HG02884 (cell line): ENCODE data around the gene ARID1A.
"Not testable (repeated sequence)": the region's sequence is repeated elsewhere in the genome, so short reads cannot be mapped to it uniquely, and the experiment has no call there.

ENCODE experiments used
- ATAC-seq: cut with Tn5 transposase; IDR thresholded peaks from one replicate; pipeline ENCODE4 v1.9.1; 2021; ENCODE audit warnings: mild to moderate bottlenecking, moderate library complexity; ENCODE audit not compliant: unreplicated experiment

Gene ARID1A

GRCh38 chr1:26697978-26698849 lies 2.4 kb downstream of the ARID1A start:
- ATAC-seq, result no peak

DNA sequence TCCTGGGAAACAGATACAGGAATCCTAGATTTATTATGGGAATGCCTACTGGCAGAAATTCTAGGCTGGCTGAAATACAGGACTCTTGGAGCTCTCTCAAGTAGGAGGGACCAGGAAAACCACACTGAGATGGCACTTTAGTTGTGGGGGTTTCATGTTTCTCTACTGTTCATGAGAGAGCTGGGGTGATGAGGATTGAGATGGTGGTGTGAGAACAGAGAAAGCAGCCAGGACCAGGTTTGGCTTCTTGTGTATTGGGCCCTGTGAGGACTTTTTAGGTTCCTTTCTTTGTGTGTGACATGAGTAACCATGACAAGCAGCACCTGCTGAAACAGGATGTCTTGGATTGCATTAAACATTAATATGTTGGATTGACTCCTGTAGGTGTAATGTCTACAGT lies 4.9 kb downstream of the ARID1A start:
- no peak for ATAC-seq

DNA sequence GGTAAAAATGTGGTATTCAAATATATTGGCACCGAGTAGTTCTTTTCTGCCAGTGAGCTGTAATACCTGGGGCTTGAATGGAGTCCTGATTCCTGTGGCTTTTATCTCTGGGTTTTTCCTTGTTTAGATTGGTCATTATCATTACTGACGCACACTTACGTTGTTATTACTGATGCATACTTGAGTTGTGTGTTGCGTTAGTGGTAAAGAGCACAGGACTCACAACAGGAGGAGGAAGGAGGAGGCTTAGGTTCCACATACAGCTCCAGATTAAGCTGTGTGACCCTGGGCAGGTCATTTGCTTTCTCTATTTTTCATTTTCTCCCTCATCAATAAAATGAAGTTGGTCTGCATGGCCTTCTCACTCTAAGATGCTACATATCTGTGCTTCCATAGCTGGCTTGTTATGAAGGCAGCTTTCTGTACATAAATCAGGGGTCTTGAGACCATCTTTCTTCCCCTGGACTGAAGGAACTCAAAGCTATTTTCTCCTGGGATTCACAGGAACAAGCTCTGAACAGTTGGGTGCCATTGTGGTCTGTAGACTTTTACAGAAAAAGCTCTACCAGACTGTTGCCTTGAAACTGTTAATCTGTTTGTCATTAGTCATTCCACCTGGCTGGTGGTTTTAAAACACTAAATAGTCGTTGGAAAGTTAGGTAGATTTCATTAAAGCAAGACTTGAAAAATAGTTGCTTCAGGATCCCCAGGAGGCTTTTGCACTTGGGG lies 5.6 kb downstream of the ARID1A start:
- no peak for ATAC-seq

- no peak for ATAC-seq
Observed at GRCh38 chr1:26701995-26702679, 6.3 kb downstream of the ARID1A start.

- ATAC-seq, result no peak
Observed at GRCh38 chr1:26702680-26703038, 6.8 kb downstream of the ARID1A start.

DNA sequence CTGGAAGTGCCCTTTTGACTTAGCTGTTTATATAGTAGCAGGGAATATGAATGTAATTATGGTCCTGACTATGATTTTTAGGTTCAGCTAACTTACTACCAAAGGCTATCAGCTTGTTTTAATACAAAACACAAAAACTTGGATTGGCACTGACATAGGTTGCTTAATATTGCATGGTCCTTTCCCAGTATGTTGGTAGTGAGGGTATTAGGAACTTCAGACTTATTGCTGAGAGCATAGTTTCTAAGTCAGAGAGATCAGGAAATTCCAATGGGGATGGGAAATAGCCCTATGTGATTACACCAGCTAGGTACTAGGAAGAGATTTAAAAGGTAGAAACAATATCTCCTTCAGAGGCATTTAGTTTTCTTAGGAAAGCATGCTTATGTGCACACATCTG lies 7.7 kb downstream of the ARID1A start:
- no peak for ATAC-seq

DNA sequence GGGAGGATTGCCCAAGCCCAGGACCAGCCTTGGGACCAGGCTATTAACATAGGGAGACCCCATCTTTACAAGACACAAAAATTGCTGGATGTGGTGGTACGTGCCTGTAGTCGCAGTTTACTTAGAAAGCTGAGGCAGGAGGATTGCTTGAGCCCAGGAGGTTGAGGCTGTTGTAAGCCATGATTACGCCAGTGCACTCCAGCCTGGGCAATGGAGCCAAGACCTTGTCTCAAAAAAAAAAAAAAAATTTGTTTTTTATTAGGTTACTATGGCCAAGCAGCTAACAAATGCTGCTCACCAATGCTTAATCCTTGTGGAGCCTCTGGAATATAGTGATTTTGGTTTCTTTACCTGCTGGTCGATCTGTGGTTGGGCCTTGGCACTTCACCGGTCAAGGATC lies 8.8 kb downstream of the ARID1A start:
- ATAC-seq, result no peak

GRCh38 chr1:26705227-26705626 lies 9.4 kb downstream of the ARID1A start:
- not testable (repeated sequence) for ATAC-seq

GRCh38 chr1:26705788-26706311 lies 10.0 kb downstream of the ARID1A start:
- ATAC-seq, result no peak

GRCh38 chr1:26706315-26706714 lies 10.5 kb downstream of the ARID1A start:
- ATAC-seq, result no peak

DNA sequence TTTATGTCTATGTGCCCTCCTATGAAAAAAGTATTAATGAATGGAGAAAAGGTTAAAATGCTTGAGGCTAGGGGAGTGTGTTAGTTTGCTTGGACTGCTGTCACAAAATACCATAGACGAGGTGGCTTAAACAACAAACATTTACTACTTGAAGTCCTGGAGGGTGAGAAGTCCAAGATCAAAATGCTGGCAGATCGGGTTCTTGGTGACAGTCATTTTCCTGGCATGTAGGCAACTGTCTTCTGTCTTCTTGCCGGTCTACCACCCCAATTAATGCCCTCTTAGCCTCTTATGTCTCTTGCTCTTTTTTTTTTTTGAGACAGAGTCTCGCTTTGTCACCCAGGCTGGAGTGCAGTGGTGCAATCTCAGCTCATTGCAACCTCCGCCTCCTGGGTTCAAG lies 15.0 kb downstream of the ARID1A start:
- no peak for ATAC-seq

DNA sequence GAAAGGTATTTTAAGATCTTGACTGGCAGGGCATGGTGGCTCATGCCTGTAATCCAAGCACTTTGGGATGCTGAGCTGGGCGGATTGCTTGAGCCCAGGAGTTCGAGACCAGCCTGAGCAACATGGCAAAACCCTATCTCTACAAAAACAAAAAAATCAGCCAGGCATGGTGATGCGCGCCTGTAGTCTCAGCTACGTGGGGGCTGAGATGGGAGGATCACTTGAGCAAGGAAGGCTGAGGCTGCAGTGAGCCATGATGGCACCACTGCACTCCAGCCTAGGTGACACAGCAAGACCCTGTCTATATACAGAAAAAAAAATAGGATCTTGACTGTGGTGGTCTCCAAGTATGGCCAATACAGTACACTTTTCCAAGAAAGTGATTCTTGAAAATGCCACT lies 16.0 kb downstream of the ARID1A start:
- ATAC-seq, result no peak

- no peak for ATAC-seq
Observed at GRCh38 chr1:26717017-26717491, 21.2 kb downstream of the ARID1A start.

- ATAC-seq, result no peak
Observed at GRCh38 chr1:26719205-26719604, 23.4 kb downstream of the ARID1A start.

DNA sequence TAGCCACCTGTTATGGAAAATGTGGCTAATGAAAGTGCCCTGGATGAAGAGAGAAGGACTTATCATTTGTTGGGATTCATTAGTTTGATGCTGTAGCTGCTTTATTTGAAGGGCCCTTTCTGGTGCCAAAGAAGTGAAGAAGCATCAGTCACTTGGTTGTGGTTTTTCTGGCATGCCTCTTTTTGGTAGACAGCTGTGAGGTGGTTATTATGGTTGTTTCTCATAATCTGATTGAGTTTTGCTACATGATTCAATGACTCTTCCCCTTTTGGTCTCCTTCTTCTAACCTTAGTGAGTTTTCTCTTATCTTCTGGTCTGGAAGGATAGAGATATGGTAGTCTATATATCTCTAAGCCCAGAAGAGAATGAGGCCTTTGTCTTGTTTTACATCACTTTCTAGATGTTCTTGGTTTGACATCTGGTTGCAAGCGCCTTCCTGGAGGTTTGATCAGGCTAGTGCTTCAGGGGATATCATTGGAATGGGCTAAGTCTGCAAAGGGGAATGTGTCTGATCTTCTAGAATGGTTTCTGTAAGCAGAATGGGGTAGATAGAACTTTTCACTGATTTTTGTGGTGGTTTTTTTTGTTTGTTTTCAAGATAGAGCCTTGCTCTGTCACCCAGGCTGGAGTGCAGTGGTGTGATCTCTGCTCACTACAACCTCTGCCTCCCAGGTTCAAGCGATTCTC lies 26.0 kb downstream of the ARID1A start:
- no peak for ATAC-seq

DNA sequence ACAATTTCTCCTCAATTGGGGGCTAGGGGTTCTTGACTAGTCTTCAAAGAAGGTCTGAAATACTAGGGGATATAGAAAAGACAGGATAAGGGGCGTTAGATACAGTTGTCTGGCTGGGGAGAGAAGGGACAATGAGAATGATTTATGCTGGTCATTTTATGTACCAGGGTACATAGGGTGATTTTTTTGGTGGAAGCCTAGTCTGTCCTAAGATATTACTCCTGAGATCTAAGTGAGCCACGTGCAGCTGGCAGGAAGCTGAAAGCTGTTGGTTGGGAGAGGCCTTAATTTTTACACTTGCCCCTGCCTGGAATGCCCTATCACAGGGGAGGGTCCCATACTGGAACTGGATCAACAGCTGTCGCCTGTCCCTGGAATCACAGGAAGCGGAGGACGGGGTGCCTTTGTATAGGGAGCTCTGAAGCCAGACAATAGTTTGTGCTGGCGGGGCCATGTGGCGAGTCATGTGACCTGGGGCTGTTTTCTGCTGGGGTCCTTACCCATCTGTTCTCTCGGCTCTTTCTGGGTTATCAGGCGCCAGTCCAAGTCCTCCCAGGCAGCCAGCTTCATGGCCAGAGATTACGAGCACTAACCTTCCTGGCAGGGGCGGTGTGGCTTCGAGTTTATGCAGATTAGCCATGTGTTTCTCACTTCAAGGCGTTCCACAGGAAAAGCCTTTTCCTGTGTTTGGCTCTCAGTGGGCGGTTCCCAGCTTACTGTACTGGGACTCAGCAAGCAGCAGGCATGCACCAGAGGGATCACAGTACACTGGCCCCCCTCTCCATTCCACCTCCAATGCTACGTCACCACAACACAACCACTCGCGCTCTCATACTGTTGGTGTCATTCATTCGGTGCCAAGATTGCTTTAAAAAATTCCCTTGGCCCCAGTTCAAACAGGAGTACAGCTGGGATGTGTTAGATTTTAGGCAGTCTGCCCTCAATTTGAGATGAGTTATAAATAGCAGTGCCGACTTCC lies 27.5 kb downstream of the ARID1A start:
- no peak for ATAC-seq

- no peak for ATAC-seq
Observed at GRCh38 chr1:26724118-26724517, 28.3 kb downstream of the ARID1A start.

- ATAC-seq, result no peak
Observed at GRCh38 chr1:26724926-26725325, 29.1 kb downstream of the ARID1A start.

- ATAC-seq, result not testable (repeated sequence)
Observed at GRCh38 chr1:26725904-26726303, 30.1 kb downstream of the ARID1A start.

GRCh38 chr1:26726784-26727183 lies 31.0 kb downstream of the ARID1A start:
- no peak for ATAC-seq
